Ishikawa (cell line): ENCODE data around the gene HLX.
A peak's percentile ranks its signal among the peaks of the same experiment; 100 is the strongest.

Source experiments
- CEBPB ChIP-seq: IDR thresholded peaks from 2 replicates; pipeline ENCODE4 v1.6.1; 2012
- CREB1 ChIP-seq: IDR thresholded peaks from 2 replicates; pipeline ENCODE4 v1.6.1; 2012; ENCODE audit warnings: low read depth
- EGR1 ChIP-seq: IDR thresholded peaks from 2 replicates; pipeline ENCODE4 v1.6.1; 2012
- EP300 ChIP-seq: IDR thresholded peaks from 2 replicates; pipeline ENCODE4 v1.6.1; 2012; ENCODE audit warnings: borderline replicate concordance
- NFIC ChIP-seq: IDR thresholded peaks from 2 replicates; pipeline ENCODE4 v1.6.1; 2012
- RAD21 ChIP-seq: IDR thresholded peaks from 2 replicates; pipeline ENCODE4 v1.6.1; 2012; ENCODE audit warnings: low read depth
- TAF1 ChIP-seq: IDR thresholded peaks from 2 replicates; pipeline ENCODE4 v1.6.1; 2012; ENCODE audit warnings: low read depth, mild to moderate bottlenecking
- YY1 ChIP-seq: IDR thresholded peaks from 2 replicates; pipeline ENCODE4 v1.6.1; 2012; ENCODE audit warnings: low read depth
- ZBTB7A ChIP-seq: IDR thresholded peaks from 2 replicates; pipeline ENCODE4 v1.6.1; 2012; ENCODE audit warnings: low read depth
- TF ChIP-seq, protein P1 (sequence below): IDR thresholded peaks from 2 replicates; pipeline ENCODE4 v1.6.1; 2012
- TF ChIP-seq, protein P2 (sequence below): IDR thresholded peaks from 2 replicates; pipeline ENCODE4 v1.6.1; 2012; ENCODE audit warnings: low read depth, mild to moderate bottlenecking
- TF ChIP-seq, protein P3 (sequence below): IDR thresholded peaks from 2 replicates; pipeline ENCODE4 v1.6.1; 2012

DNA sequence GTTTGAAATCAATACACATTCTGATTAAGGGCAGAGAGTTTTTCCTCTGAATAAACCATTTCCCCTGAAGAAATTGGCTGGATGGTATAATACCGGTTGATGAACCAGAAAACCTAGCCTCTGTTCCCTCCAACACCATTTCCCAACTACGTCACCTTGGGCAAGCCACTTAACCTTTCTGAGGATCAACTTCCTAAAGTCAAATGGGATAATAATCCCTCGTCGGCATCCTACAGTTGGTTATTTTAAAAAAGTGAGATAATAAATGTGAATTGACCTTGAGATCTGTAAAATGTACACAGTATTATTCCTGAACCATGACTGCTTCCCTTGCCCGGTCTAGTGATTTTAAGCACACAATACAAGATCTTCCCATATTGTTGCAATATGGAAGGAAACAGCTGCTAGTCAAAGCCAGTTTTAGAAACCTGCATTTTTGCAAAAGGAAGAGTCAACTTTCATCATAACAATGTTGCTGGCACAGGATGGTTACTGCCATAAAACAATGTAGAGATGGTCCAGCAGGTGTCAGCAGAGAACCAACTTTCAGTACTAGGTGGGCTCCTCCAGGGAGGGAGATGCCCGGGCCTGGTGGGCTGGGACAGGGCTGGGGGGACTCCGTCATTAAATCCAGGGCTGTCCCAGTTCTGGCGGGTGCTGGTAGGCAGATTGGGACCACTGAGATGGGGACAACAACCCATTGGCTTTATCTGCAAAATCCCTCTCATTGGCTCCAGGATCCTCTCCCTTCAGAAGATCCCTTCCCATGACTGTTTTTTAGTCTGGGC is 5.2 kb upstream of the HLX start:
- TF ChIP-seq RAD21 (peak; percentile 64), TAF1 (no peak), EP300 (no peak), EGR1 (no peak), NFIC (no peak), CREB1 (no peak), ZBTB7A (no peak), YY1 (no peak), CEBPB (no peak)
- TF ChIP-seq, protein P1, sequence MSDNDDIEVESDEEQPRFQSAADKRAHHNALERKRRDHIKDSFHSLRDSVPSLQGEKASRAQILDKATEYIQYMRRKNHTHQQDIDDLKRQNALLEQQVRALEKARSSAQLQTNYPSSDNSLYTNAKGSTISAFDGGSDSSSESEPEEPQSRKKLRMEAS = no peak
- TF ChIP-seq, protein P2, sequence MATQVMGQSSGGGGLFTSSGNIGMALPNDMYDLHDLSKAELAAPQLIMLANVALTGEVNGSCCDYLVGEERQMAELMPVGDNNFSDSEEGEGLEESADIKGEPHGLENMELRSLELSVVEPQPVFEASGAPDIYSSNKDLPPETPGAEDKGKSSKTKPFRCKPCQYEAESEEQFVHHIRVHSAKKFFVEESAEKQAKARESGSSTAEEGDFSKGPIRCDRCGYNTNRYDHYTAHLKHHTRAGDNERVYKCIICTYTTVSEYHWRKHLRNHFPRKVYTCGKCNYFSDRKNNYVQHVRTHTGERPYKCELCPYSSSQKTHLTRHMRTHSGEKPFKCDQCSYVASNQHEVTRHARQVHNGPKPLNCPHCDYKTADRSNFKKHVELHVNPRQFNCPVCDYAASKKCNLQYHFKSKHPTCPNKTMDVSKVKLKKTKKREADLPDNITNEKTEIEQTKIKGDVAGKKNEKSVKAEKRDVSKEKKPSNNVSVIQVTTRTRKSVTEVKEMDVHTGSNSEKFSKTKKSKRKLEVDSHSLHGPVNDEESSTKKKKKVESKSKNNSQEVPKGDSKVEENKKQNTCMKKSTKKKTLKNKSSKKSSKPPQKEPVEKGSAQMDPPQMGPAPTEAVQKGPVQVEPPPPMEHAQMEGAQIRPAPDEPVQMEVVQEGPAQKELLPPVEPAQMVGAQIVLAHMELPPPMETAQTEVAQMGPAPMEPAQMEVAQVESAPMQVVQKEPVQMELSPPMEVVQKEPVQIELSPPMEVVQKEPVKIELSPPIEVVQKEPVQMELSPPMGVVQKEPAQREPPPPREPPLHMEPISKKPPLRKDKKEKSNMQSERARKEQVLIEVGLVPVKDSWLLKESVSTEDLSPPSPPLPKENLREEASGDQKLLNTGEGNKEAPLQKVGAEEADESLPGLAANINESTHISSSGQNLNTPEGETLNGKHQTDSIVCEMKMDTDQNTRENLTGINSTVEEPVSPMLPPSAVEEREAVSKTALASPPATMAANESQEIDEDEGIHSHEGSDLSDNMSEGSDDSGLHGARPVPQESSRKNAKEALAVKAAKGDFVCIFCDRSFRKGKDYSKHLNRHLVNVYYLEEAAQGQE = no peak
- TF ChIP-seq, protein P3, sequence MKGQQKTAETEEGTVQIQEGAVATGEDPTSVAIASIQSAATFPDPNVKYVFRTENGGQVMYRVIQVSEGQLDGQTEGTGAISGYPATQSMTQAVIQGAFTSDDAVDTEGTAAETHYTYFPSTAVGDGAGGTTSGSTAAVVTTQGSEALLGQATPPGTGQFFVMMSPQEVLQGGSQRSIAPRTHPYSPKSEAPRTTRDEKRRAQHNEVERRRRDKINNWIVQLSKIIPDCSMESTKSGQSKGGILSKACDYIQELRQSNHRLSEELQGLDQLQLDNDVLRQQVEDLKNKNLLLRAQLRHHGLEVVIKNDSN = no peak
